HEK293 (cell line): ENCODE data around the gene EPB41L2.

ENCODE experiments used
- ZNF292 ChIP-seq: fragments of 450-650 bp; formaldehyde crosslinking; IDR thresholded peaks from 2 replicates; pipeline ENCODE4 v1.5.1; 2016; ENCODE audit warnings: low read depth, missing biosample characterization, missing genetic modification characterization, borderline replicate concordance
- ZNF701 ChIP-seq: fragments of 450-650 bp; formaldehyde crosslinking; IDR thresholded peaks from 2 replicates; pipeline ENCODE4 v1.5.1; 2016; ENCODE audit warnings: missing biosample characterization, missing genetic modification characterization
- ZSCAN30 ChIP-seq: fragments of 450-650 bp; IDR thresholded peaks from 2 replicates; pipeline ENCODE4 v1.5.1; 2018; ENCODE audit warnings: missing biosample characterization, mild to moderate bottlenecking, missing genetic modification characterization, moderate library complexity
- TF ChIP-seq, protein P1 (sequence below): fragments of 450-650 bp; formaldehyde crosslinking; IDR thresholded peaks from 2 replicates; pipeline ENCODE4 v1.5.1; 2016; ENCODE audit warnings: missing biosample characterization, missing genetic modification characterization
- TF ChIP-seq, protein P2 (sequence below): fragments of 450-650 bp; formaldehyde crosslinking; IDR thresholded peaks from 2 replicates; pipeline ENCODE4 v1.5.1; 2016; ENCODE audit warnings: missing biosample characterization, missing genetic modification characterization
- TF ChIP-seq, protein P3 (sequence below): fragments of 450-650 bp; formaldehyde crosslinking; IDR thresholded peaks from 2 replicates; pipeline ENCODE4 v1.5.1; 2017; ENCODE audit warnings: missing biosample characterization, missing genetic modification characterization
- TF ChIP-seq, protein P4 (sequence below): fragments of 450-650 bp; formaldehyde crosslinking; IDR thresholded peaks from 2 replicates; pipeline ENCODE4 v1.5.1; 2016; ENCODE audit warnings: missing biosample characterization, missing genetic modification characterization, low read depth
- TF ChIP-seq, protein P5 (sequence below): sonication (generic); formaldehyde crosslinking; IDR thresholded peaks from 2 replicates; pipeline ENCODE4 v1.8.1; 2022; ENCODE audit warnings: mild to moderate bottlenecking, moderate library complexity, missing genetic modification reagents

DNA sequence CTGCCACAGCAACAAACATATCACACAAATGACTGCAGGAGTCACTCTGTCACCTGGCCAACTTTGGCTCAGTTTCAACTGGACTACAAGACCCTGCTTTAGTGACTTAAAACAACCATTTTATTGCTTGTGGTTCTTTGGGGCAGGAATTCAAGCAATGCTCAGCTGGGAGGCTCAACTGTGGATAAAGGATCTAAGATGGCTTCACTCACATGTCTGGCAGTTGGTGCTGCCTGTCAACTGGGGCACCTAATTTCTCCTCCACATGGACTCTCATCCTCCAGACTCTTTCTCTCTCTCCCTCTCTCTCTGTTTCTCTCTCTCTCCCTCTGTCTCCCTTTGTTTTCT lies 2.8 kb upstream of the EPB41L2 start:
- TF ChIP-seq, protein P1, sequence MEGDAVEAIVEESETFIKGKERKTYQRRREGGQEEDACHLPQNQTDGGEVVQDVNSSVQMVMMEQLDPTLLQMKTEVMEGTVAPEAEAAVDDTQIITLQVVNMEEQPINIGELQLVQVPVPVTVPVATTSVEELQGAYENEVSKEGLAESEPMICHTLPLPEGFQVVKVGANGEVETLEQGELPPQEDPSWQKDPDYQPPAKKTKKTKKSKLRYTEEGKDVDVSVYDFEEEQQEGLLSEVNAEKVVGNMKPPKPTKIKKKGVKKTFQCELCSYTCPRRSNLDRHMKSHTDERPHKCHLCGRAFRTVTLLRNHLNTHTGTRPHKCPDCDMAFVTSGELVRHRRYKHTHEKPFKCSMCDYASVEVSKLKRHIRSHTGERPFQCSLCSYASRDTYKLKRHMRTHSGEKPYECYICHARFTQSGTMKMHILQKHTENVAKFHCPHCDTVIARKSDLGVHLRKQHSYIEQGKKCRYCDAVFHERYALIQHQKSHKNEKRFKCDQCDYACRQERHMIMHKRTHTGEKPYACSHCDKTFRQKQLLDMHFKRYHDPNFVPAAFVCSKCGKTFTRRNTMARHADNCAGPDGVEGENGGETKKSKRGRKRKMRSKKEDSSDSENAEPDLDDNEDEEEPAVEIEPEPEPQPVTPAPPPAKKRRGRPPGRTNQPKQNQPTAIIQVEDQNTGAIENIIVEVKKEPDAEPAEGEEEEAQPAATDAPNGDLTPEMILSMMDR (tag by site-specific recombination), result no peak
- TF ChIP-seq, protein P2, sequence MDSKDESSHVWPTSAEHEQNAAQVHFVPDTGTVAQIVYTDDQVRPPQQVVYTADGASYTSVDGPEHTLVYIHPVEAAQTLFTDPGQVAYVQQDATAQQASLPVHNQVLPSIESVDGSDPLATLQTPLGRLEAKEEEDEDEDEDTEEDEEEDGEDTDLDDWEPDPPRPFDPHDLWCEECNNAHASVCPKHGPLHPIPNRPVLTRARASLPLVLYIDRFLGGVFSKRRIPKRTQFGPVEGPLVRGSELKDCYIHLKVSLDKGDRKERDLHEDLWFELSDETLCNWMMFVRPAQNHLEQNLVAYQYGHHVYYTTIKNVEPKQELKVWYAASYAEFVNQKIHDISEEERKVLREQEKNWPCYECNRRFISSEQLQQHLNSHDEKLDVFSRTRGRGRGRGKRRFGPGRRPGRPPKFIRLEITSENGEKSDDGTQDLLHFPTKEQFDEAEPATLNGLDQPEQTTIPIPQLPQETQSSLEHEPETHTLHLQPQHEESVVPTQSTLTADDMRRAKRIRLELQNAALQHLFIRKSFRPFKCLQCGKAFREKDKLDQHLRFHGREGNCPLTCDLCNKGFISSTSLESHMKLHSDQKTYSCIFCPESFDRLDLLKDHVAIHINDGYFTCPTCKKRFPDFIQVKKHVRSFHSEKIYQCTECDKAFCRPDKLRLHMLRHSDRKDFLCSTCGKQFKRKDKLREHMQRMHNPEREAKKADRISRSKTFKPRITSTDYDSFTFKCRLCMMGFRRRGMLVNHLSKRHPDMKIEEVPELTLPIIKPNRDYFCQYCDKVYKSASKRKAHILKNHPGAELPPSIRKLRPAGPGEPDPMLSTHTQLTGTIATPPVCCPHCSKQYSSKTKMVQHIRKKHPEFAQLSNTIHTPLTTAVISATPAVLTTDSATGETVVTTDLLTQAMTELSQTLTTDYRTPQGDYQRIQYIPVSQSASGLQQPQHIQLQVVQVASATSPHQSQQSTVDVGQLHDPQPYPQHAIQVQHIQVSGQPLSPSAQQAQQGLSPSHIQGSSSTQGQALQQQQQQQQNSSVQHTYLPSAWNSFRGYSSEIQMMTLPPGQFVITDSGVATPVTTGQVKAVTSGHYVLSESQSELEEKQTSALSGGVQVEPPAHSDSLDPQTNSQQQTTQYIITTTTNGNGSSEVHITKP (tag by site-specific recombination), result no peak
- TF ChIP-seq ZNF701, result no peak
- no peak for TF ChIP-seq ZNF292 (tag by site-specific recombination)
- TF ChIP-seq, protein P3, sequence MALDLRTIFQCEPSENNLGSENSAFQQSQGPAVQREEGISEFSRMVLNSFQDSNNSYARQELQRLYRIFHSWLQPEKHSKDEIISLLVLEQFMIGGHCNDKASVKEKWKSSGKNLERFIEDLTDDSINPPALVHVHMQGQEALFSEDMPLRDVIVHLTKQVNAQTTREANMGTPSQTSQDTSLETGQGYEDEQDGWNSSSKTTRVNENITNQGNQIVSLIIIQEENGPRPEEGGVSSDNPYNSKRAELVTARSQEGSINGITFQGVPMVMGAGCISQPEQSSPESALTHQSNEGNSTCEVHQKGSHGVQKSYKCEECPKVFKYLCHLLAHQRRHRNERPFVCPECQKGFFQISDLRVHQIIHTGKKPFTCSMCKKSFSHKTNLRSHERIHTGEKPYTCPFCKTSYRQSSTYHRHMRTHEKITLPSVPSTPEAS, result no peak
- no peak for TF ChIP-seq ZSCAN30 (tag by site-specific recombination)
- TF ChIP-seq, protein P4, sequence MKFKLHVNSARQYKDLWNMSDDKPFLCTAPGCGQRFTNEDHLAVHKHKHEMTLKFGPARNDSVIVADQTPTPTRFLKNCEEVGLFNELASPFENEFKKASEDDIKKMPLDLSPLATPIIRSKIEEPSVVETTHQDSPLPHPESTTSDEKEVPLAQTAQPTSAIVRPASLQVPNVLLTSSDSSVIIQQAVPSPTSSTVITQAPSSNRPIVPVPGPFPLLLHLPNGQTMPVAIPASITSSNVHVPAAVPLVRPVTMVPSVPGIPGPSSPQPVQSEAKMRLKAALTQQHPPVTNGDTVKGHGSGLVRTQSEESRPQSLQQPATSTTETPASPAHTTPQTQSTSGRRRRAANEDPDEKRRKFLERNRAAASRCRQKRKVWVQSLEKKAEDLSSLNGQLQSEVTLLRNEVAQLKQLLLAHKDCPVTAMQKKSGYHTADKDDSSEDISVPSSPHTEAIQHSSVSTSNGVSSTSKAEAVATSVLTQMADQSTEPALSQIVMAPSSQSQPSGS (tag by site-specific recombination), result no peak
- TF ChIP-seq, protein P5, sequence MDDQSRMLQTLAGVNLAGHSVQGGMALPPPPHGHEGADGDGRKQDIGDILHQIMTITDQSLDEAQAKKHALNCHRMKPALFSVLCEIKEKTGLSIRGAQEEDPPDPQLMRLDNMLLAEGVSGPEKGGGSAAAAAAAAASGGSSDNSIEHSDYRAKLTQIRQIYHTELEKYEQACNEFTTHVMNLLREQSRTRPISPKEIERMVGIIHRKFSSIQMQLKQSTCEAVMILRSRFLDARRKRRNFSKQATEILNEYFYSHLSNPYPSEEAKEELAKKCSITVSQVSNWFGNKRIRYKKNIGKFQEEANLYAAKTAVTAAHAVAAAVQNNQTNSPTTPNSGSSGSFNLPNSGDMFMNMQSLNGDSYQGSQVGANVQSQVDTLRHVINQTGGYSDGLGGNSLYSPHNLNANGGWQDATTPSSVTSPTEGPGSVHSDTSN (CRISPR knock-in tag), result no peak
